Embryonic facial prominence (tissue), 1 donor: ENCODE measurements around the gene SAFB.
"Not testable (repeated sequence)": the region's sequence is repeated elsewhere in the genome, so short reads cannot be mapped to it uniquely, and the experiment has no call there.

Experiments
- DNase-seq: peaks from one replicate; pipeline ENCODE4 v3.0.0-alpha.2; 2016; ENCODE audit errors: extremely low spot score

Gene SAFB

GRCh38 chr19:5697022-5697889, 74.4 kb downstream of the SAFB start:
- no peak for DNase-seq

DNA sequence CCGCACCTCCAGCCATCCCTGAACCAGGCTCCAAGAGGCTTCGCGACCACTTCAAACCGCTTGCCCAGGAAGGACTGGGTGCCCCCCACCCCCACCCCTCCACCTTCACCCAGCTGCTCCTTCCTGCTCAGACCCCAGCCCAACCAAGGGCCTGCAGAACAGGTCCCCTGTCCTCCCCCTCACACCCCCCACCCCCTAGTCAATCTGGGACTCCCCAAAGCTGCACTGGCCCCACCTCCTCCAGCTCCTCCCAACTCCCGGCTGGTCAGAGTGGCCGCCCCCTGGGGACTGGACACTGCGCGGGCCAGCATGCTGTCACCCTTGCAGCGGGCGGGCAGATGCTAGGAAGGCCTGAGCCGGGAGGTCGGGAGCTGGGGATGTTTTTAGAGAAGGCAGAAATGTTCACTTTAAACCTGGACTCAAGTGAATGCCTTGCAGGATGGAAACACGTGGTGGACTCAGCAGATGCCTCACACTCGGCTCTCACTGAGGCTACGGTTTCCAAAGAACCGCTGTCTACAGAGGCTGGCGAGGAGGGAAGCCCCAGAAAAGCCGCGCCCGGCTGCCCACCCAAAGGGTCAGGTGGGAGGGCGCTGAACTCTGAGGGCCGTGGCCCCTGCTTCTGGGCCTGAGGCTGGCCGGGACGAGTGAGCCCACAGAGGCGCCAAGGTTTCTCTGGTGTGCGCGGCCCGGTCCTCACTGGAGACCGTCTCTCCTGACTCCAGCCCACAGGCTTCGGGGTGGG, 75.2 kb downstream of the SAFB start:
- no peak for DNase-seq

- DNase-seq, result no peak
Observed at GRCh38 chr19:5698635-5699422, 75.9 kb downstream of the SAFB start.

DNA sequence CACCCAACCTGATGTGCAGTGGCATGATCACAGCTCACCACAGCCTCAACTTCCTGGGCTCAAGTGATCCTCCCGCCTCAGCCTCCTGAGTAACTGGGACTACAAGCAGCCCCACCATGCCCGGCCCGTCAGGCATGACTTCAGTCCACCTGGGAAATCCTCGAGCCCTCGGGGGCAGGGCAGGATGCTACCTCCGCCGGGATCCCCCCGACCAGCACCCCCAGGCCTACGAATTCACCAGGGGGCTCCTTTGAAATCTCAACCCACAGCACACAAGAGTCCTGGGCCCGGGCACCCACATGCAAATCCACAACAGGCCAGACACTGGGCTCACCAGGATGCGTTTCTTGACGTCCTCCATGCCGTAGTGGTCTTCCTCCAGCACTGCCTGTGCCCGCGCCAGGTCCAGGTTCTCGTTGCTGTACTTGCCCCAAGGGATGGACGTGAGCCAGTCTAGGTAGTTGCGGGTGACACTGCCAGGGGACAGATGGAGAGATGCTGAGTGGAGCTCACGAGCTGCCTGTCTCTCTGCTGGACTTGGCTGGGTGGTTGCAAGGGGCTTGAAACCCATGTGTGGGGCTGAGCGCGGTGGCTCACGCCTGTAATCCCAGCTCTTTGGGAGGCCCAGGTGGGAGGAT, 77.7 kb downstream of the SAFB start:
- DNase-seq, result no peak

GRCh38 chr19:5702053-5702410, 79.1 kb downstream of the SAFB start:
- DNase-seq, result not testable (repeated sequence)

DNA sequence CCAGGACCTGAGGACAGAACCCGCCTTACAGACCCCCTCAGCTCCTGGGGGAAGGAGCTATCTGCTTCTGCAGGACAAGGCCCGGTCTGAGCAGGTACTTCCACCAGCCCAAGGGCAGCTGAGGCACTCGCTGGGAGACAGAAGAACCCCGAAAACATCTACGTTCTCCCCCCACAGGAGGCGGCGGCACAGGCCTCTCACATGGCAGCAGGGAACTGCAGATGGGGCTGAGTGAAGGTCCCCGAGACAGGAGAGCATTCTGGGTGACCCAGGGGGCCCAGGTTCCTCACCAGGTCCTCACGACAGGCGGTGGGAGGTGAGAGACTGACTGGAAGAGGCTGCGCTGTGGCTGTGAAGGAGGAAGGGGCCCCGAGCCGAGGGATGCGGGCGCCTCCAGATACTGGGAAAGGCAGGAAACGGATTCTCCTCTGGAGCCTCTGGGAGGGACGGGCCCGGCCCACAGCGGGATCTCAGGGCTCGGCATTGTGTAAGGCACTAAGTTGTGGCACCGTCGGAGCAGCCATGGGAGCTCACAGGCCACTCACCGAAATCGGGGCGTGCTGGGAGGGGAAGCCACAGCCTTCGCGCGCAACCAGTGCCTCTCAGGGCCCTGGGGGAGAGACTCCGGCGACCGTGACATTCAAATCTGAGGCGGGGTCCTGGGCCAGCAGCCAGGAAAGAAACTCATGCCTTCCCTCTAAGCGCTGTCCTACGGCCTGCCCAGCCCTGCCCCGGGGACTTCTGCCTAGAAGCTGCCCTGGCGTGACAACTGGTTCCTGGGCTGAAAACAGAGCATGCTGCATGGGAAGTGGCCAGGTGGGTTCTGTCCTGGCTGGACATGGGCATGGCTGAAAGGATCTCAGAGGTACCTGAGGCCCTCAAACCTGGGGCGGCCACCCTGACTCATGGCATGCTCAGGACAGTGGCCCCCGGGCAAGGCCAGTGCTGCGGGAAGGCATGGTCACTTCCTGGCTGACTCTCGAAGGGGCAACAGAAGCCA, 81.2 kb downstream of the SAFB start:
- no peak for DNase-seq

DNA sequence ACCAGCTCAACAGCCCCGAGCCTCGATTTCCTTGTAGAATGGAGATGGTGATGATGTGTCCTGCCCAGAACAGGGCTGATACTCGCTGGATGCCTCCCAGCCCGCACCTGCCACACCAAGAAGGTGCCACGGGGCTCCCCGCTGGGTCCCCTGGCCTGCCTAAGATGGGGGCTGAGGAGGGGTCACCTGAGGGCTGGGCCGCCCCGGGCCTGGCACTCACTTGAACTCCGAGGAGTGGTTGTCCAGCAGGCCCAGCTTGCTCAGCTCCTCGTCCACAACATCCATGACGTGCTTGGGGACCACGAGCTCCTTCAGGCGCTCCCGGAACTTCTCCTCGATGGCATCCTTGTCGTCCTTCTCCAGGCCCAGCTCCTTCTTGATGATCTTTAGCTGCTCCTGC, 82.7 kb downstream of the SAFB start:
- DNase-seq, result no peak

DNA sequence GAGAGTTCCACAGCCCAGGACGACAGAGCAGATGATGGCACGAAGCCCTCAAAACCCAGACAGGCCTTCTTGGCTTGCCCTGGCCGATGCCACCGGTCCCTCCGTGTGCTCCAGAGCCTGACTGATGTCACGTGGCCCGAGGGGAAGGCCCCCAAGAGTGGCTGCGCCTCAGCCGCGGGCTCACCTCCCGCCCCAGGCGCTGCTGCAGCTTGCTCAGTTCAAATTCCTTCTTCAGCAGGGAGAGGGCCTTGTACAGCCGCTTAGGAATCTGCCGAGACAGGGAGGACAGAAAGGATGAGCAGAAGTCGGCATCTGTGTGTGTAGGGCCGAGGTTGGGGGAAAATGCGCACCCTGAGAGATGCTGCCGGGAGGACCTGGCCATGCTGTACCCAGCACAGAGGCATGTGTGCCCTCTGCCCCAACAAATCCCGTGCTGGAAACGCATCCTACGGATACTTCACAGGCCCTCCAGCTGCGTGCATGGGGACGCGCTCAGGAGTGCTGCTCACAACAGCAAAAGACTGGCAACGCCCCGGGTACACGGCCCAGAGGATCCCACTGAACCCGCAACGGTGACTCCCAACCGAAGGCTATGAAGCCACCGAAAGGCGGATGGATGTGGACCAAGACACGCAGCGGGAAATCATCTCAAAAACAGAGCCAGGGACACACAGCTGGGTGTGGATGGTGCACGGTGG, 84.1 kb downstream of the SAFB start:
- DNase-seq, result no peak

DNA sequence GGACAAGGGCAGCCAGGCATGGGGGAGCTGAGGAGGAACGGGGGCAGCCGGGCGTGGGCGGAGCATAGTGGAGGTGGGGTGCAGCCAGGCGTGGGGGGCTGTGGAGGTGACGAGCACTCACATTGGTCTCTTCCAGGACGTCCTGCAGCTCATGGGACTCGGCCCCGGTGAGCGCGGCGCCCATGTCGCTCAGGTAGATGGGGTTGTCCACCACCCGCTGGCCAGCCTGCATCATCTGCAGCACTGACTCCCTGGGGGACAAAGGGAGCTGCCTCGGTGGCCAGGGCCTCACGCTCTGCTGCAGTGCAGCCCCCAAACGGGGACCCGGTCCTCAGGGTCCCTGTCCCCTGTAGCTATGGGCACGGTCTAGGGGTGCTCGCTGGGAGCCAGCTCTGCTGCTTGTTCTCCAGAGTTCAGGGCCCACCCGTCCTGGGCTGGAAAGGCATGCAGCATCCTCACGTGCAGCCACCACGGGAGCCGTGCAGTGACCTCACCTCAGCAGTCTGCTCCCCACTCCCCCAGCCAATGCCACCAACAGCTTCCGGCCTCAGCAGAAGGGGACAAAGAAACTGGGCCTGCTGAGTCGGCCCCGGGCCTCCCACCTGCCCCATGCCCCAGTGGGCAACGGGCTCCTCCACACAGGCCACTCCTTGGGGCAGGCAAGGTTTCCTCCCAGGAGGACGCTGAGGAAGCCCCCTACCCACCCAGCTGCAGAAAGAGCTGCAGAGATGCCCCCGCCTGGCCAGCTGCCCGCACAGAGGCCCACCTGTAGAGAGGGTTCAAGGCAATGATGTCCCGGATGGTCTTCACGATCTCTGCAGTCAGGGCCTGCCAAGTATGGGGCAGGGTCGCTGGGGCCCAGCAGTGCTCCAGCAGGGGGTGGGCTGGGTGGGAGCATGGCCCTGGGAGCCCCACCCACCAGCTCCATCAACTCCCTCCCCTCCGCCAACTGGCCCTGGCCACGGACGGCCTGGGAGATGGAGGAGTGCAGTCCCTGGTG, 85.0 kb downstream of the SAFB start:
- no peak for DNase-seq

DNA sequence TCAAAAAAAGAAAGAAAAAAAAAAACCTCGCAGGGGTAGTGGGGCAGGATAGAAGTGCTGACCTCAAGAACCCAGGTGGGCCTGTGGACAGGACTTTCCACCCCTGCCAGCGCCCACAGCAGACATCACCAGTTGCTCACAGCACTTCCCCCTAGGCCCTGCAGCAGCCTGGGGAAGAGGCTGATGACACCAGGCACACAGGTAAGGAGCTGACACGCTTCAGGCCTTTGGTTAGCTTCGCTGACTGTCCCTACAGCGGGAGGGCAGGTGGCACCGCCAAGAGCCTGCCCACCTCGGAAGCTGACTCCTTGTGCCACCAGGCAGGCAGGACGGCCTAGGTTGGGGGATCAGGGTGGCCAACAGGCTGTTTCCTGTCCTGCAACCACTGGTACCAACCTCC, 88.1 kb downstream of the SAFB start:
- no peak for DNase-seq

DNA sequence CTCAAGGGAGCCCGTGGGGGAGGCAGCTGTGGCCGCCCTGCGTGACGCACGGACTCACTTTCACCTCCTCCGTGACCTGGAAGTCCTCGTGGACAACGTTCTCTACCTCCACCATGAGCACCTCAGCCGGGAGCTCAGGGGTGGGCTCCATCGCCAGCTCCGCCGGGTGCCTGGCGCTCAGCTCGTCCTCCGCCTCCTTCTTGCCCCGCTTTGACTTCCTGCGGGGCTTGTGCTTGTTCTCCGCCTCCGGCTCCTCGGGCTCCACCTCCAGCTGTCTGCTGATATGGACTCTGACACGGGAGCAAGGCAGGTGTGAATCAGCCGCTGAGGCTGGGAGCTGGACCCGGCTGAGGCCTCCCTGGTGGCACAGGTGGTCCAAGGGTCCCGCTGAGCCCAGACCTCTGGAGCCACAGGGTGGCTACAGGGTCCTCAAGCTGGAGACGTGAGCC, 88.9 kb downstream of the SAFB start:
- DNase-seq, result no peak

- DNase-seq, result no peak
Observed at GRCh38 chr19:5713228-5713627, 90.3 kb downstream of the SAFB start.

GRCh38 chr19:5714816-5715215, 91.9 kb downstream of the SAFB start:
- no peak for DNase-seq

DNA sequence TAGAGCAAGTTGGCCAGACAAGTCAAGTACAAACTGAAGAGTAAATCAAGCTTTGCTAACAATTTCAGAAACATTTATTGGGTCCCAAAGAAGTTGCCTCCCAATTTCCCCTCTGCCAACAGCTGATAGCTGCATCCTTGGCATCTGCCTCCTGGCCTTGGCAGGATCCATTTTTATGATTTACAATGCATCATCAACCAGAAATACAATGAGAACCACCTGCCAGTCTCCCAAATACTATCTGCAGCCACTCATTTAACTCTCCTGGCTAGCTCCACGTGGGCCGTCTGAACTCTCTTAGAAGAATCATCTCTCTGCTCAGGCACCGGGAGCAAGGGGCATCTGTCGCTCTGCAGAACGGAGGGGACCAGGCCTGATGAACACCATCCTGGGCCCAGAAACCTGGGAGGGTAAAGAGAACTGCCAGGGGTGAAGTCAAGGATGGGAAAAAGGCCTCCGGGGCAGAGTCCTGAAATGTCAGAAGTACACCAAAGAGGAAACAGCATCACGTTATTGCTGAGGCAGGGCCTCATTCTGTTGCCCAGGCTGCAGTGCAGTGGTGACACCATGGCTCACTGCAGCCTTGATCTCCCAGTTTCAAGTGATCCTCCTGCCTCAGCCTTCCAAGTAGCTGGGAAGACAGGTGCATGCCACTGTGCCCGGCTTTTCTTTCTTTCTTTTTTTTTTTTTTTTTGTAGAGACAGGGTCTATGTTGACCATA, 94.5 kb downstream of the SAFB start:
- no peak for DNase-seq
